Left lung (tissue), 10 donors: ENCODE results near the gene TFB1M. TPM values are rescaled to one million over a fixed set of nuclear protein-coding genes. Genes with fewer than 3 reads are reported as not detected.

Experiments
- ATAC-seq: fragments of 200-7000 bp; cut with Tn5 transposase; one replicate; pipeline ENCODE4 v1.9.1; 2020; ENCODE audit warnings: moderate library complexity
- DNase-seq, 4 donors: peaks; one replicate each; pipeline ENCODE4 v3.0.0-alpha.2; 2013 to 2020
- H3K27ac ChIP-seq, 2 donors: fragments of 200-600 bp; sonication (generic) in 1 of 2; one replicate each; pipeline versions ENCODE4 v1.5.0 to v1.8.0; 2020 to 2021
- H3K27me3 ChIP-seq, 2 donors: fragments of 200-600 bp; sonication (generic) in 1 of 2; one replicate each; pipeline versions ENCODE4 v1.5.0 to v1.8.0; 2020 to 2021
- H3K36me3 ChIP-seq, 2 donors: fragments of 200-600 bp; sonication (generic) in 1 of 2; one replicate each; pipeline versions ENCODE4 v1.5.0 to v1.8.0; 2020 to 2021
- H3K4me1 ChIP-seq, 2 donors: fragments of 200-600 bp; one replicate each; pipeline ENCODE4 v1.8.0; 2021
- H3K4me3 ChIP-seq, 2 donors: fragments of 200-600 bp; sonication (generic) in 1 of 2; one replicate each; pipeline versions ENCODE4 v1.5.0 to v1.8.0; 2020 to 2021; ENCODE audit warnings: mild to moderate bottlenecking in 1 of 2
- H3K9me3 ChIP-seq, 2 donors: fragments of 200-600 bp; sonication (generic) in 1 of 2; one replicate each; pipeline versions ENCODE4 v1.5.0 to v1.8.0; 2020 to 2021
- intact Hi-C, 2 donors: fragments of 100-400 bp; cut with DNase I; formaldehyde crosslinking; loops; one replicate each; pipeline versions ENCODE4 v1.11.2 to v1.14.2; 2022
- polyA plus RNA-seq, 6 donors: library from polyadenylated mRNA; unstranded; fragments of 120-200 nt; gene quantifications; one replicate each; pipeline ENCODE4 v1.2.1, GENCODE V29; 2013; ENCODE audit not compliant: insufficient read length in 6 of 6
- total RNA-seq, 2 donors: library from RNA; stranded (reverse); fragmentation: NEBNext Ultra II Directional; extraction: Animal tissue kit (Norgen Biotek cat#: 25700); gene quantifications; one replicate each; pipeline ENCODE4 v1.2.1, GENCODE V29; 2021
- TF ChIP-seq, protein P1 (sequence below), 2 donors: fragments of 200-600 bp; sonication (generic) in 1 of 2; IDR thresholded peaks; one replicate each; pipeline versions ENCODE4 v1.5.0 to v1.8.0; 2021; ENCODE audit warnings: antibody characterized with exemption in 2 of 2
- donor health status: DM: no; HTN: yes; CAD: no.
- donor health status: DM: no; HTN: no; CAD: no.

TFB1M gene
- total and polyA plus RNA-seq, 8 donors, result 20.6 to 29.4 (median 24.0) TPM

DNA sequence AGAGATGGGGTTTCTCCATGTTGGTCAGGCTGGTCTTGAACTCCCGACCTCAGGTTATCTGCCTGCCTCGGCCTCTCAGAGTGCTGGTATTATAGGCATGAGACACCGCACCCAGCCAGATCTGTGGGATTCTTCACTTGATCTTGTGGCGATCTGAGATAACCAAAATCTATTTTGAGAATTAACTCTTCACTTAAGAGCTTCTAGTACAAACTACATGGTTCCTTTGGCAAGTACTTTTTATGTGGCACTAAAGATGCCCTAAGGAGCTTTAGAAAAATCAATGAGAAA lies 37.8 kb upstream of the TFB1M start:
- ATAC-seq, result no peak
- Histone ChIP-seq H3K27ac (no peak overlapping the region), H3K4me1 (no peaks in the 10 kb centered on the region), H3K36me3 (no peaks in the 10 kb centered on the region), H3K27me3 (no peaks in the 10 kb centered on the region), H3K9me3 (peaks cover 0 to 25% of the 10 kb centered on the region in 2 donors), H3K4me3 (no peak overlapping the region)
- no peak for DNase-seq
- TF ChIP-seq, protein P1, sequence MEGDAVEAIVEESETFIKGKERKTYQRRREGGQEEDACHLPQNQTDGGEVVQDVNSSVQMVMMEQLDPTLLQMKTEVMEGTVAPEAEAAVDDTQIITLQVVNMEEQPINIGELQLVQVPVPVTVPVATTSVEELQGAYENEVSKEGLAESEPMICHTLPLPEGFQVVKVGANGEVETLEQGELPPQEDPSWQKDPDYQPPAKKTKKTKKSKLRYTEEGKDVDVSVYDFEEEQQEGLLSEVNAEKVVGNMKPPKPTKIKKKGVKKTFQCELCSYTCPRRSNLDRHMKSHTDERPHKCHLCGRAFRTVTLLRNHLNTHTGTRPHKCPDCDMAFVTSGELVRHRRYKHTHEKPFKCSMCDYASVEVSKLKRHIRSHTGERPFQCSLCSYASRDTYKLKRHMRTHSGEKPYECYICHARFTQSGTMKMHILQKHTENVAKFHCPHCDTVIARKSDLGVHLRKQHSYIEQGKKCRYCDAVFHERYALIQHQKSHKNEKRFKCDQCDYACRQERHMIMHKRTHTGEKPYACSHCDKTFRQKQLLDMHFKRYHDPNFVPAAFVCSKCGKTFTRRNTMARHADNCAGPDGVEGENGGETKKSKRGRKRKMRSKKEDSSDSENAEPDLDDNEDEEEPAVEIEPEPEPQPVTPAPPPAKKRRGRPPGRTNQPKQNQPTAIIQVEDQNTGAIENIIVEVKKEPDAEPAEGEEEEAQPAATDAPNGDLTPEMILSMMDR (IDR thresholded peaks at IDR 0.05), result no peak
- intact Hi-C loops, result no loop called here

DNA sequence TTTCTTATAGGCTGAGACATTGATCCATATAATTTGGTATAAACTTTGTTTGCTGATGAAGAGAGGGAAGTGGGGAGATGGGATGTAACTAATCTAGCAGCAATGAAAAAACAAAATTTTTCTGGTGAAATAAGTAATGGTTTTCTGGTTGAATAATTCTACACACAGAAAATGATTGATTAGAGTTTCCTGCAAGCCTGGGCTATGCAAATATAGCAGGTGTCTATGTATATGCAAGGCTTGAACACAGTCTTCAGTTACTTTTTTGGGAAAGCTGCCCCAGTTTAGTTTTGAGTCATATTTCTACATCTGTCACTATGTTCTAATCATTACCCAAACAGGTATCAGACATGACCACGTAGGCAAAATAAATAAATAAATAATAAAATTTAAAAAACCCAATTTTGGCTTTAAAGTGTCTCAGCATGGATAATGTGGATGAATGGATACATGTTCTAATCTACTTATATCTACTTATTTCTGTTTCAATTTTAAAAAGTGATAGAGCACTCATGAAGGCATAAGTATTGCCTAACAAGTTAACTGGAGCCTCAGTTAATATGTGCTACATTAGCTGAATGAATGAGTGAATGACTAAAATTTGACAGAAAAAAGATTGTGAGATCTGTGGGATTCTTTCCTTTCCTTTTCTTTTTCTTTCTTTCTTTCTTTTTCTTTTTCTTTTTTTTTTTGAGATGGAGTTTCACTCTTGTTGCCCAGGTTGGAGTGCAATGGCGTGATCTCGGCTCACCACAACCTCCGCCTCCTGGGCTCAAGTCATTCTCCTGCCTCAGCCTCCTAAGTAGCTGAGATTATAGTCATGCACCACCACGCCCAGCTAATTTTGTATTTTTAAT lies 37.2 kb upstream of the TFB1M start:
- Histone ChIP-seq H3K27ac (no peak overlapping the region), H3K4me1 (no peaks in the 10 kb centered on the region), H3K9me3 (peaks cover 0 to 30% of the 10 kb centered on the region in 2 donors), H3K36me3 (no peaks in the 10 kb centered on the region), H3K27me3 (no peaks in the 10 kb centered on the region), H3K4me3 (no peak overlapping the region)
- DNase-seq, result no peak
- intact Hi-C loops, result no loop called here
- no peak for ATAC-seq
- TF ChIP-seq, protein P1 (IDR thresholded peaks at IDR 0.05), result no peak

DNA sequence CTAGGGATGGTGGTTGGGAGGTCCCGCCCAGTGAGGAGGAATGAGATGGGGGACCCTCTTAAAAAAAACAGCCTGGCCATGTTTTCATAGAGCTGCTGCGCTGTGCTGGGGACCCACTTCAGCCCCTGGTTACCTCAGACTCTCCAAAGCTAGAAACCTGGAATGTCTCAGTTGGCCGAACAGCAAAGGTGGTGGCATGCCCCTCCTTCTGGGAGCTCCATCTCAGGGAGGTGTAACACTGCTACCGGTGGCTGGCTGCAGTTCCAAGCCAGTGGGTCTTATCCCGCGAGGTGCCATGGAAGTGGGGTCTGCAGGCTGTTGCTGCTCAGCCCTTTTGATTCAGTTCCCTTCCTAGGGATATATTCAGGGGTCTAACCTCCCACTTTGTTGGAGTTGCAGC lies 35.7 kb upstream of the TFB1M start:
- Histone ChIP-seq H3K27ac (no peak overlapping the region), H3K4me1 (no peaks in the 10 kb centered on the region), H3K9me3 (peaks cover 0 to 36% of the 10 kb centered on the region in 2 donors), H3K4me3 (no peak overlapping the region), H3K36me3 (no peaks in the 10 kb centered on the region), H3K27me3 (no peaks in the 10 kb centered on the region)
- TF ChIP-seq, protein P1 (IDR thresholded peaks at IDR 0.05), result no peak
- no peak for ATAC-seq
- DNase-seq, result peak in 1 of 4 donors; percentile 16
- intact Hi-C loops, result no loop called here

DNA sequence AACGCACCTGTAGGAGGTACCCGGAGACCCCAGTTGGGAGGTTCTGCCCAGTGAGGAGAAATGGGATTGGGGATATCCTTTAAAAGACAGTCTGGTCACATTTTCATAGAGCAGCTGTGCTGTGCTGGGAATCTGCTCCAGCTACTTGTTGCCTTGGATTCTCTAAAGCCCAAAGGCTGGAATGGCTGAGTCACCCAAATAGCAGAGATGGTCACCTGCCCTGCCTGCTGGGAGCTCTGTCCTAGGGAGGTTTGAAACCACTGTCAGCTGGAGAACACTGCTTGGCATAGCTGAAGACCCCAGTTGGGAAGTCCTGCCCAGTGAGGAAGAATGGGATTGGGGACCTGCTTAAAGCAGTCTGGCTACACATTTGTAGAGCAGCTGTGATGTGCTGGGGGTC lies 34.8 kb upstream of the TFB1M start:
- DNase-seq (no peak), ATAC-seq (no peak)
- Histone ChIP-seq H3K4me3 (no peak overlapping the region), H3K27ac (no peak overlapping the region), H3K36me3 (no peaks in the 10 kb centered on the region), H3K4me1 (no peaks in the 10 kb centered on the region), H3K9me3 (peaks cover 0 to 28% of the 10 kb centered on the region in 2 donors), H3K27me3 (no peaks in the 10 kb centered on the region)
- intact Hi-C loops, result no loop called here
- TF ChIP-seq, protein P1 (IDR thresholded peaks at IDR 0.05), result no peak

DNA sequence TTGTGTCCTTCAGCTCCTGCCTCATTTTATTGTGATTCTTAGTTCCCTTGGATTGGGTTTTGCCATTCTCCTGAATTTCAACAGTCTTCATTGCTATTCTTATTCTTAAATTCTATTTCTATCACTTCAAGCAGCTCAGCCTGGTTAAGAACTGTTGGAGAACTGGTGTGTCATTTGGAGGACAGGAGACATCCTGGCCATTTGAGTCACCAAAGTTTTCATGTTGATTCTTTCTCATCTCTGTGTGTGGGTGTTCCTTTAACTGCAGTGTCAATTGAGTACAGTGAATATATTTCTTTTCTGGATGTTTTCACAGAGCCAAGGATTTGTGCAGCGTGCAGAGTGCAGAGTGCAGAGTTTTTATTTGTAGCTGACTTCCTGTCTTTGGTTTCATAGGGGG lies 33.5 kb upstream of the TFB1M start:
- H3K9me3 ChIP-seq, result peaks cover 0 to 16% of the 10 kb centered on the region in 2 donors
- no peaks in the 10 kb centered on the region for H3K4me1 ChIP-seq
- H3K27ac ChIP-seq, result no peak overlapping the region
- TF ChIP-seq, protein P1 (IDR thresholded peaks at IDR 0.05), result no peak
- no peak for DNase-seq
- H3K27me3 ChIP-seq, result no peaks in the 10 kb centered on the region
- H3K4me3 ChIP-seq, result no peak overlapping the region
- intact Hi-C loops, result no loop called here
- H3K36me3 ChIP-seq, result no peaks in the 10 kb centered on the region
- ATAC-seq, result no peak
